Activated T-helper 1 cell treated with anti-CD3 and anti-CD28 coated beads, Interleukin-12 subunit alpha, Interleukin-12 subunit beta, Interleukin-2, Interleukin-4 antibody, amounts not matched to agents 30 ng/mL and 10 ng/mL and 1 ng/mL, durations not matched to agents 14 hours and 24 hours and 36 hours (primary cell): ENCODE data around the gene CNBD2. TPM values are rescaled to one million over a fixed set of nuclear protein-coding genes. Genes with fewer than 3 reads are reported as not detected.

Experiments
- total RNA-seq: library from RNA; stranded (reverse); gene quantifications from 2 replicates; pipeline ENCODE4 v1.2.3, GENCODE V29; 2022

The CNBD2 gene
- total RNA-seq, 1 donor from 2014 or later, result 3.3 TPM

Other genes starting within 250 kb of the CNBD2 start
- gene RBM39, start 226.3 kb upstream of the CNBD2 start, total RNA-seq, result 349 and 357 TPM in 2 replicates
- gene PHF20, start 196.6 kb upstream of the CNBD2 start, total RNA-seq, result 50.5 and 61.9 TPM in 2 replicates
- gene SCAND1, start 14.1 kb upstream of the CNBD2 start, total RNA-seq, result 39.7 and 41.2 TPM in 2 replicates
- 0.23 TPM in 1 of 2 replicates, not detected in the other for gene EPB41L1, start 186.2 kb downstream of the CNBD2 start, total RNA-seq